Activated naive CD4-positive, alpha-beta T cell treated with anti-CD3 and anti-CD28 coated beads for 36 hours (primary cell): Measurements from ENCODE around the gene MTG2. TPM values are rescaled to one million over a fixed set of nuclear protein-coding genes. Genes with fewer than 3 reads are reported as not detected.

Experiments used
- total RNA-seq, 2 experiments: library from RNA; stranded (reverse); gene quantifications; one replicate each; pipeline ENCODE4 v1.2.3, GENCODE V29; 2021

MTG2 gene
- total RNA-seq, 2 experiments from 2014 or later = 34.3 to 36.4 TPM

Other genes with a start within 250 kb of the MTG2 start
- gene TAF4, start 117.1 kb upstream of the MTG2 start, total RNA-seq = 10 to 100 TPM; 15.0 to 15.4 TPM
- 10 to 100 TPM; 29.6 to 33.3 TPM for gene LSM14B, start 60.6 kb upstream of the MTG2 start, total RNA-seq
- gene PSMA7, start 39.6 kb upstream of the MTG2 start, total RNA-seq = 100 to 1,000 TPM; 287 to 288 TPM
- 10 to 100 TPM; 14.5 to 18.0 TPM for gene SS18L1, start 39.3 kb upstream of the MTG2 start, total RNA-seq
- not detected for gene HRH3, start 37.2 kb downstream of the MTG2 start, total RNA-seq
- gene OSBPL2, start 55.5 kb downstream of the MTG2 start, total RNA-seq = 10 to 100 TPM; 23.6 to 24.7 TPM
- gene ADRM1, start 120.0 kb downstream of the MTG2 start, total RNA-seq = 10 to 100 TPM; 77.4 to 81.5 TPM
- gene LAMA5, start 184.3 kb downstream of the MTG2 start, total RNA-seq = 1 to 10 TPM in 1 of 2 experiments, under 1 TPM in 1; 0.81 to 1.5 TPM
- gene RPS21, start 204.1 kb downstream of the MTG2 start, total RNA-seq = 1,000 to 10,000 TPM; 2,995 to 3,072 TPM
- gene CABLES2, start 224.3 kb downstream of the MTG2 start, total RNA-seq = 1 to 10 TPM; 3.6 to 5.1 TPM
- gene RBBP8NL, start 244.5 kb downstream of the MTG2 start, total RNA-seq = not detected